ENCODE data around the gene C1orf198.

C1orf198 gene

DNA sequence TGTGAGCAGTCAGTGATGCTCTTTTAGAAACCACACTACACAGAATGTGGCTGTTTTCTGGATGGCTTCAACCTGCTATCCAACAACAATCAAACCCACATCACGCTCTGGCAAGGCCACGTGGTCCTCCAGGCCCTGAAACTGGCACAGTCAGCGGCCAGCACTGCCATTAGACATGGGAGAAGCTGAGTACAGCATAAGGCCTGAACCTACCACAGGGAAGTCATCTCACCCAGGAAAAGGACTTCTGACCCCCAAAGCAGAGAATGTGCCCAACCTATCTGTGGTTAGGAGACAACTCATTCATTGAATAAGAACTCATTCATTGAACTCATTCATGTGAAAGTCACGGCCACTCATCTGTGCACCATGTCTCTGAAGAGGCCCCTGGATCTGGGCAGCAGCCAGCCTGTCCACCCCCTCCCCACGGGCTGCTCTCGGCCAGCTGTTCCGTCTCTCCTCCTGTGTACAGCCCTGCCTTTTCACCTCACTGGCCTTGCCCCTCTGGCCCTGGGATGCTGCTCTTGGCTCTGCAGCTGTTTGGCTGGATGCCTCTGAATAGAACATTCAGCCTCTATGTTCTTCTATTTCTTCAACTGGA is 41.1 kb downstream of the C1orf198 start:
- Histone ChIP-seq H3K36me3 (replicated peaks) (no peaks in the 10 kb centered on the region), H3K4me3 (no peak overlapping the region), H3K27me3 (ENCODE audit: low read depth) (no peaks in the 10 kb centered on the region), H3K4me1 (no peaks in the 10 kb centered on the region), H3K9me3 (no peaks in the 10 kb centered on the region; the same call in 1 of the 2 replicates)
- no peak for DNase-seq (ENCODE audit: low spot score in 2 of 2)
- in situ Hi-C loops (cut with MboI; ENCODE audit: low sequenced_read_pairs), result no loop called here

DNA sequence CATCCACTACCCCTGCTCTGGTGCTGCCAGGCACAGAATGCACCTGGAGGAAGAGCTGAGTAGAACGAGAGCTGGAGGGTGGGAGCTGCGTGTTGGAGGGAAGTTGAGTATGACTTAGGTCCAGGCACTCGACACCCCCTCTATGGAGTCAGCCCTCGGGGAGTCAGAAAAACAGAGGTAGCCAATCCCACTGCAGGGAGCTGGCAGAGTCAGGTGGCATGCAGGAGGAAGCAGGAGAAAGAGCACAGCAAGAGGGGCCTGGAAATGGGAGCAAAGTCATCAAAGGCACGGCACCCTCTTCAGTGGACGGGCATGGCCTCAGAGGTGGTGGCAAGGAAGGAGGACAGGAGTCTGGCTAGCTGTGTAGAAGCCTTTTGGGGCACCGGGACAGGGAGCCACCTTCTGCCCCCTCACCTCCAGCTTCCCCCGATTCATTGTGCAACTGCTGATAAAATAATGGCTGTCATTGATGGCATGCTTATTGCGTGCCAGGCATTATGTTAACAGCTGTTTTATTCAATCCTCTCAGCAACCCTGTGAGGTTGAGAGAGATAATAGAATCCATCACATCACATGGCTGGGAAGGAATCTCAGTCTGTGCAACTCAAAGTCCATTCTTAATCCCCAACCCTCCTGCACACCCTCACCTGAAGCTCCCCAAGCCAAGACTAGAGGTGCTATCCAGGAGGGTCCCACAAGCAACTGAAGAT is 42.0 kb downstream of the C1orf198 start:
- H3K4me3 ChIP-seq, result no peak overlapping the region
- no peaks in the 10 kb centered on the region for H3K36me3 ChIP-seq (replicated peaks)
- H3K9me3 ChIP-seq, result no peaks in the 10 kb centered on the region; the same call in 1 of the 2 replicates
- H3K4me1 ChIP-seq, result no peaks in the 10 kb centered on the region
- no peak for DNase-seq (ENCODE audit: low spot score in 2 of 2)
- H3K27me3 ChIP-seq (ENCODE audit: low read depth), result no peaks in the 10 kb centered on the region
- in situ Hi-C loops (cut with MboI; ENCODE audit: low sequenced_read_pairs), result no loop called here

- no peak for DNase-seq (ENCODE audit: low spot score in 2 of 2)
Measured at GRCh38 chr1:230825761-230826160, 42.6 kb downstream of the C1orf198 start.

GRCh38 chr1:230824919-230825721 is 43.2 kb downstream of the C1orf198 start:
- DNase-seq (ENCODE audit: low spot score in 2 of 2), result no peak
- in situ Hi-C loops (cut with MboI; ENCODE audit: low sequenced_read_pairs), result no loop called here
- Histone ChIP-seq H3K4me3 (no peak overlapping the region), H3K4me1 (no peaks in the 10 kb centered on the region), H3K27me3 (ENCODE audit: low read depth) (no peaks in the 10 kb centered on the region), H3K36me3 (replicated peaks) (no peaks in the 10 kb centered on the region), H3K9me3 (no peaks in the 10 kb centered on the region)

More at GRCh38 chr1:230825761-230826160, 42.6 kb downstream of the C1orf198 start:
- no peak overlapping the region for H3K4me3 ChIP-seq
- no peaks in the 10 kb centered on the region for H3K27me3 ChIP-seq (ENCODE audit: low read depth)
- H3K36me3 ChIP-seq (replicated peaks), result no peaks in the 10 kb centered on the region
- H3K4me1 ChIP-seq, result no peaks in the 10 kb centered on the region
- H3K9me3 ChIP-seq, result no peaks in the 10 kb centered on the region; the same call in 1 of the 2 replicates
- in situ Hi-C loops (cut with MboI; ENCODE audit: low sequenced_read_pairs), result no loop called here

GRCh38 chr1:230824551-230824918 is 43.8 kb downstream of the C1orf198 start:
- Histone ChIP-seq H3K36me3 (replicated peaks) (no peaks in the 10 kb centered on the region), H3K9me3 (no peaks in the 10 kb centered on the region), H3K4me1 (no peaks in the 10 kb centered on the region), H3K4me3 (no peak overlapping the region), H3K27me3 (ENCODE audit: low read depth) (no peaks in the 10 kb centered on the region)
- in situ Hi-C loops (cut with MboI; ENCODE audit: low sequenced_read_pairs), result no loop called here
- DNase-seq (ENCODE audit: low spot score in 2 of 2), result no peak

- H3K4me3 ChIP-seq, result no peak overlapping the region
- no peak for DNase-seq (ENCODE audit: low spot score in 2 of 2)
- no peaks in the 10 kb centered on the region for H3K4me1 ChIP-seq
- no peaks in the 10 kb centered on the region for H3K36me3 ChIP-seq (replicated peaks)
- in situ Hi-C loops (cut with MboI; ENCODE audit: low sequenced_read_pairs), result no loop called here
- H3K27me3 ChIP-seq (ENCODE audit: low read depth), result no peaks in the 10 kb centered on the region
- no peaks in the 10 kb centered on the region for H3K9me3 ChIP-seq
Measured at GRCh38 chr1:230823931-230824381, 44.4 kb downstream of the C1orf198 start.

GRCh38 chr1:230823426-230823825 is 44.9 kb downstream of the C1orf198 start:
- Histone ChIP-seq H3K9me3 (no peaks in the 10 kb centered on the region), H3K36me3 (replicated peaks) (no peaks in the 10 kb centered on the region), H3K4me1 (no peaks in the 10 kb centered on the region), H3K4me3 (no peak overlapping the region), H3K27me3 (ENCODE audit: low read depth) (no peaks in the 10 kb centered on the region)
- in situ Hi-C loops (cut with MboI; ENCODE audit: low sequenced_read_pairs), result no loop called here
- no peak for DNase-seq (ENCODE audit: low spot score in 2 of 2)

DNA sequence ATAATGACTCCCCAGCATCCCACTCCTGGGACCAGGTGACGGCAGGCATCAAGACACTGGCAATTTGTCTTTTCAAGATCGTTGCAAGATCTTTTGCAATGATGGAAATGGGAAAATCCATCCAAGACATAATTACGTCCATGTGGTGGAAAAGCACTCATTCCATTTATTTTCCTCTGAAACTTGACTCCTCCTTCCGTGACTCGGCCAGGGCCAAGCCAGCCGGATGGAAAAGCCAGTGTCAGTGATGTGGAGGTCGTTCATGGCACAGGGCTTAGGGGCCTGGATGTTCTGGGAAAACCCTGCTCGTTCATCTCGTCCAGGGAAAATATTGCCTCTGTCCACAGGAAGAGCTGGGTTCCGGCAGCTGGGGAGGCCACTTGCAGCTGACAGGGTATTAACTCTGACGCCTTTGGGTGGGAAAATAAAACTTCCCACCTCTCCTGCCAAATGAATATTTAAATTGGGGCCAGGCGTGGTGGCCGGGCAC is 46.2 kb downstream of the C1orf198 start:
- DNase-seq (ENCODE audit: low spot score in 2 of 2), result no peak
- Histone ChIP-seq H3K9me3 (no peaks in the 10 kb centered on the region), H3K27me3 (ENCODE audit: low read depth) (no peaks in the 10 kb centered on the region), H3K4me3 (no peak overlapping the region), H3K36me3 (replicated peaks) (no peaks in the 10 kb centered on the region), H3K4me1 (no peaks in the 10 kb centered on the region)
- in situ Hi-C loops (cut with MboI; ENCODE audit: low sequenced_read_pairs), result no loop called here

DNA sequence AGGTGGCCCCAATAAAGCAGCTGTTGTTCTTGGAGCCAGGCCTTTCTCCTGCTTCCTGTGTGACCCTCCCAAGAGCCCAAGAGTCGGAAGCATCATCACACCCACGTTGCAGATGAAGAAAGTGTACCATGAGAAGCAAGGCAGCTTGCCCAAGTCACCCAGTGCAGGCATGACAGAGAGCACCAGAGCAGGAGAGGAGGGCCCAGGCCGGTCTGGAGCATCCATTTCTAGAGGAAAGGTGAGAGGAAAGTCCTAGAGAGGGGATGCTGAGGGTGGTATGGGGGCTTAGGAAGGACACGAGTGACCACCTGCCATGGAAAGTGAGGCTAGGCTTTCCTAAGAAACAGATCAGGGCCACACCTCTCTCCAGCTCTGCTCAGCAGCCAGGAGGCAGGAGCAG is 47.0 kb downstream of the C1orf198 start:
- no peaks in the 10 kb centered on the region for H3K4me1 ChIP-seq
- no peak overlapping the region for H3K4me3 ChIP-seq
- DNase-seq (ENCODE audit: low spot score in 2 of 2), result no peak
- no peaks in the 10 kb centered on the region for H3K9me3 ChIP-seq
- H3K27me3 ChIP-seq (ENCODE audit: low read depth), result no peaks in the 10 kb centered on the region
- no peaks in the 10 kb centered on the region for H3K36me3 ChIP-seq (replicated peaks)
- in situ Hi-C loops (cut with MboI; ENCODE audit: low sequenced_read_pairs), result no loop called here

DNA sequence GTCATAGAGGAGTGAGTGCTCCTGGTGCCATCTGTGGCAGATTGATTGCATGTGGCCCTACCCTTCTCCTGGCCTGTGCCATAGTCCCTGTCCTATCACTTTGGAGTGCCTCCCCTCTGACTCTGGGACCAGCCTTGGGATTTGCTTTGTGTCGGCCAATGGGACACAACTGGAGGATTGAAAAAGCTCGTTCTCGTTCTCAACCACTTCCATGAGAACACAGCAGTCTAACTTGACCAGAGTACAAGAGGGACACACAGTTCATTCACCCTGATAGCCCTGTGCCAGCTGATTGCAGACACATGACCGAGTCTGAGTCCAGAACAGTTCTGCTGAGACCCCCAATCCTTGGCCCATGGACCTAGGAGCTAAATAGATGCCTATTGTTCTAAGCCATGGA is 47.8 kb downstream of the C1orf198 start:
- no peak for DNase-seq (ENCODE audit: low spot score in 2 of 2)
- Histone ChIP-seq H3K9me3 (no peaks in the 10 kb centered on the region), H3K27me3 (ENCODE audit: low read depth) (no peaks in the 10 kb centered on the region), H3K4me3 (no peak overlapping the region), H3K4me1 (no peaks in the 10 kb centered on the region), H3K36me3 (replicated peaks) (no peaks in the 10 kb centered on the region)
- in situ Hi-C loops (cut with MboI; ENCODE audit: low sequenced_read_pairs), result no loop called here

DNA sequence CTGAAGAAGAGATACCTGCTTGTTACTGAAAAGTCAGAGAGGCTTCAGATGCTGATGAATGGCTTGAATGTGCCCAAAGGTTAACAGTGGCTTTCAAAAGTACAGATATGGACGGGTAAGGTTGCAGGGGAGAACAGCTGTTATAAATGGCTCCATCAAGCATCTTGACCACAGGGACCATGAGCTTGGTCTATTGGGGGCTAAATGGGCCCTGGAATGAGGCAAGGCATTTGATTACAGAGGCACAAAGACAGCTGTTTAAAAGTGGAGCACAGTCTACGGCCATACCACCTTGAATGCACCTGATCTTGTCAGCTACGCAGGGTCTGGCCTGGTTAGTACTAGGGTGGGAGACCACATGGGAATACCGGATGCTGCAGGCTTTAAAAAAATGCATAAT is 48.3 kb downstream of the C1orf198 start:
- Histone ChIP-seq H3K27me3 (ENCODE audit: low read depth) (no peaks in the 10 kb centered on the region), H3K4me1 (no peaks in the 10 kb centered on the region), H3K4me3 (no peak overlapping the region), H3K36me3 (replicated peaks) (no peaks in the 10 kb centered on the region), H3K9me3 (no peaks in the 10 kb centered on the region)
- DNase-seq (ENCODE audit: low spot score in 2 of 2), result no peak
- in situ Hi-C loops (cut with MboI; ENCODE audit: low sequenced_read_pairs), result no loop called here

GRCh38 chr1:230818901-230819300 is 49.4 kb downstream of the C1orf198 start:
- in situ Hi-C loops (cut with MboI; ENCODE audit: low sequenced_read_pairs), result no loop called here
- H3K4me1 ChIP-seq, result no peaks in the 10 kb centered on the region
- H3K9me3 ChIP-seq, result no peaks in the 10 kb centered on the region
- no peak overlapping the region for H3K4me3 ChIP-seq
- H3K27me3 ChIP-seq (ENCODE audit: low read depth), result no peaks in the 10 kb centered on the region
- H3K36me3 ChIP-seq (replicated peaks), result no peaks in the 10 kb centered on the region
- no peak for DNase-seq (ENCODE audit: low spot score in 2 of 2)

- no peak for DNase-seq (ENCODE audit: low spot score in 2 of 2)
- Histone ChIP-seq H3K9me3 (peaks cover 4% of the 10 kb centered on the region; the same call in 1 of the 2 replicates), H3K27me3 (ENCODE audit: low read depth) (no peaks in the 10 kb centered on the region), H3K4me3 (no peak overlapping the region), H3K4me1 (no peaks in the 10 kb centered on the region), H3K36me3 (replicated peaks) (no peaks in the 10 kb centered on the region)
- in situ Hi-C loops (cut with MboI; ENCODE audit: low sequenced_read_pairs), result no loop called here
Measured at GRCh38 chr1:230818367-230818766, 50.0 kb downstream of the C1orf198 start.

- Histone ChIP-seq H3K27me3 (ENCODE audit: low read depth) (no peaks in the 10 kb centered on the region), H3K4me1 (peaks cover 4% of the 10 kb centered on the region; the same call in 1 of the 2 replicates), H3K9me3 (peaks cover 9% of the 10 kb centered on the region), H3K4me3 (no peak overlapping the region), H3K36me3 (replicated peaks) (no peaks in the 10 kb centered on the region)
- DNase-seq (ENCODE audit: low spot score in 2 of 2), result no peak
- in situ Hi-C loops (cut with MboI; ENCODE audit: low sequenced_read_pairs), result no loop called here
Measured at GRCh38 chr1:230816018-230816417, 52.3 kb downstream of the C1orf198 start.
